HEK293 (cell line): Measurements from ENCODE around the gene ZKSCAN5.

Source experiments
- CTCF ChIA-PET: fragments of 350-600 bp; formaldehyde crosslinking; extraction: SDS; loops from one replicate; lab custom pipeline; 2021; ENCODE audit warnings: antibody characterized with exemption; lab: Yijun Ruan, JAX
- POLR2A ChIA-PET: fragments of 300-600 bp; formaldehyde crosslinking; extraction: SDS; loops from one replicate; lab custom pipeline; 2020; ENCODE audit warnings: antibody characterized with exemption, inconsistent platforms; lab: Yijun Ruan, JAX
- H3K27ac ChIP-seq: fragments of 200-500 bp; sonication (Bioruptor generic); 2 replicates; pipeline ENCODE4 v1.5.1; 2014; ENCODE audit warnings: low read depth, low read length, control low read depth, inconsistent platforms; ENCODE audit errors: extremely low read depth
- H3K36me3 ChIP-seq, 2 experiments: fragments of 200-500 bp in 1 of 2; sonication (Bioruptor generic) in 1 of 2; 1 replicate in 1 of 2; 2 replicates in 1 of 2; pipeline ENCODE4 v1.5.1; 2014 to 2017; ENCODE audit warnings: inconsistent platforms in 2 of 2, low read length in 2 of 2; ENCODE audit not compliant: control insufficient read depth in 2 of 2, insufficient read depth in 1 of 2
- H3K4me1 ChIP-seq: fragments of 200-500 bp; sonication (Bioruptor generic); 2 replicates; pipeline ENCODE4 v1.5.1; 2014; ENCODE audit warnings: mild to moderate bottlenecking, low read length, inconsistent platforms; ENCODE audit not compliant: control insufficient read depth, insufficient read depth
- H3K4me3 ChIP-seq: 2 replicates; pipeline ENCODE4 v1.5.1; 2011; ENCODE audit warnings: low read depth, mild to moderate bottlenecking, control low read depth, low read length, moderate library complexity
- H3K9me3 ChIP-seq: fragments of 200-500 bp; sonication (Bioruptor generic); 2 replicates; pipeline ENCODE4 v1.5.1; 2014; ENCODE audit warnings: low read depth, low read length, inconsistent platforms; ENCODE audit not compliant: control insufficient read depth, insufficient read depth
- BCL11A ChIP-seq: fragments of 450-650 bp; formaldehyde crosslinking; IDR thresholded peaks from 2 replicates; pipeline ENCODE4 v1.5.1; 2016; ENCODE audit warnings: low read depth, missing biosample characterization, missing genetic modification characterization
- GFI1B ChIP-seq: fragments of 450-650 bp; formaldehyde crosslinking; IDR thresholded peaks from 2 replicates; pipeline ENCODE4 v1.5.1; 2016; ENCODE audit warnings: missing biosample characterization, missing genetic modification characterization
- HOXA7 ChIP-seq: sonication (generic); formaldehyde crosslinking; IDR thresholded peaks from 2 replicates; pipeline ENCODE4 v1.8.1; 2022; ENCODE audit warnings: missing genetic modification reagents, borderline replicate concordance
- KLF1 ChIP-seq: fragments of 450-650 bp; formaldehyde crosslinking; IDR thresholded peaks from 2 replicates; pipeline ENCODE4 v1.5.1; 2016; ENCODE audit warnings: missing biosample characterization, missing genetic modification characterization
- PRDM10 ChIP-seq: fragments of 450-650 bp; formaldehyde crosslinking; IDR thresholded peaks from 2 replicates; pipeline ENCODE4 v1.5.1; 2016; ENCODE audit warnings: missing biosample characterization, missing genetic modification characterization
- REST ChIP-seq: fragments of 450-650 bp; formaldehyde crosslinking; IDR thresholded peaks from 2 replicates; pipeline ENCODE4 v1.5.1; 2016; ENCODE audit warnings: missing biosample characterization, missing genetic modification characterization
- ZBTB44 ChIP-seq: fragments of 450-650 bp; IDR thresholded peaks from 2 replicates; pipeline ENCODE4 v1.5.1; 2018; ENCODE audit warnings: missing biosample characterization, mild to moderate bottlenecking, missing genetic modification characterization
- ZBTB6 ChIP-seq: fragments of 450-650 bp; formaldehyde crosslinking; IDR thresholded peaks from 2 replicates; pipeline ENCODE4 v1.5.1; 2017; ENCODE audit warnings: missing biosample characterization, missing genetic modification characterization
- ZNF112 ChIP-seq: fragments of 450-650 bp; formaldehyde crosslinking; IDR thresholded peaks from 2 replicates; pipeline ENCODE4 v1.5.0; 2017; ENCODE audit warnings: missing biosample characterization, missing genetic modification characterization
- ZNF19 ChIP-seq: fragments of 450-650 bp; formaldehyde crosslinking; IDR thresholded peaks from 2 replicates; pipeline ENCODE4; 2016; ENCODE audit warnings: missing biosample characterization, missing genetic modification characterization, low read depth
- ZNF211 ChIP-seq: fragments of 450-650 bp; formaldehyde crosslinking; IDR thresholded peaks from 2 replicates; pipeline ENCODE4 v1.5.1; 2016; ENCODE audit warnings: low read depth, missing biosample characterization, missing genetic modification characterization
- ZNF214 ChIP-seq: fragments of 450-650 bp; formaldehyde crosslinking; IDR thresholded peaks from 2 replicates; pipeline ENCODE4 v1.5.1; 2017; ENCODE audit warnings: missing biosample characterization, mild to moderate bottlenecking, missing genetic modification characterization, borderline replicate concordance
- ZNF24 ChIP-seq: fragments of 450-650 bp; formaldehyde crosslinking; IDR thresholded peaks from 2 replicates; pipeline ENCODE4 v1.5.1; 2016; ENCODE audit warnings: missing biosample characterization, missing genetic modification characterization
- ZNF26 ChIP-seq: fragments of 450-650 bp; formaldehyde crosslinking; IDR thresholded peaks from 2 replicates; pipeline ENCODE4 v1.5.1; 2016; ENCODE audit warnings: missing biosample characterization, missing genetic modification characterization
- ZNF311 ChIP-seq: fragments of 450-650 bp; formaldehyde crosslinking; IDR thresholded peaks from 2 replicates; pipeline ENCODE4 v1.5.1; 2017; ENCODE audit warnings: missing biosample characterization, missing genetic modification characterization, borderline replicate concordance
- ZNF416 ChIP-seq: fragments of 450-650 bp; formaldehyde crosslinking; IDR thresholded peaks from 2 replicates; pipeline ENCODE4 v1.5.1; 2016; ENCODE audit warnings: missing biosample characterization, missing genetic modification characterization
- ZNF561 ChIP-seq: fragments of 450-650 bp; IDR thresholded peaks from 2 replicates; pipeline ENCODE4 v1.5.1; 2018; ENCODE audit warnings: missing biosample characterization, missing genetic modification characterization, borderline replicate concordance
- ZNF639 ChIP-seq: fragments of 450-650 bp; formaldehyde crosslinking; IDR thresholded peaks from 2 replicates; pipeline ENCODE4 v1.5.1; 2016; ENCODE audit warnings: missing biosample characterization, missing genetic modification characterization
- ZNF76 ChIP-seq: fragments of 450-650 bp; formaldehyde crosslinking; IDR thresholded peaks from 2 replicates; pipeline ENCODE4; 2016; ENCODE audit warnings: low read depth, missing biosample characterization, missing genetic modification characterization, borderline replicate concordance
- ZNF768 ChIP-seq: fragments of 450-650 bp; formaldehyde crosslinking; IDR thresholded peaks from 2 replicates; pipeline ENCODE4 v1.5.1; 2018; ENCODE audit warnings: missing biosample characterization, mild to moderate bottlenecking, missing genetic modification characterization
- ZNF792 ChIP-seq: fragments of 450-650 bp; formaldehyde crosslinking; IDR thresholded peaks from 2 replicates; pipeline ENCODE4 v1.5.1; 2016; ENCODE audit warnings: missing biosample characterization, missing genetic modification characterization
- ZNF837 ChIP-seq: fragments of 450-650 bp; formaldehyde crosslinking; IDR thresholded peaks from 2 replicates; pipeline ENCODE4 v1.5.1; 2016; ENCODE audit warnings: missing biosample characterization, missing genetic modification characterization
- ZSCAN23 ChIP-seq: fragments of 450-650 bp; formaldehyde crosslinking; IDR thresholded peaks from 2 replicates; pipeline ENCODE4 v1.5.1; 2016; ENCODE audit warnings: missing biosample characterization, missing genetic modification characterization

Gene ZKSCAN5

GRCh38 chr7:99504281-99504602, 220 bp upstream of the ZKSCAN5 start (continued):
- TF ChIP-seq ZNF792 (no peak), KLF1 (tag by site-specific recombination) (peak; percentile 56), ZNF768 (no peak), ZNF214 (no peak), ZNF26 (tag by site-specific recombination) (no peak), ZNF19 (tag by site-specific recombination) (no peak), ZNF211 (tag by site-specific recombination) (no peak), PRDM10 (tag by site-specific recombination) (peak; percentile 86), HOXA7 (no peak), REST (tag by site-specific recombination) (no peak), ZBTB44 (tag by site-specific recombination) (no peak), ZNF76 (tag by site-specific recombination) (no peak)
- TF ChIP-seq, all 188 proteins: peak for 16

GRCh38 chr7:99505324-99505662, 831 bp downstream of the ZKSCAN5 start:
- Histone ChIP-seq H3K9me3 (no peaks in the 10 kb centered on the region), H3K4me1 (no peaks in the 10 kb centered on the region), H3K36me3 (peaks cover 0 to 11% of the 10 kb centered on the region in 2 experiments; a peak in 1 of 3 replicates), H3K4me3 (peak overlapping the region; percentile 95), H3K27ac (peak overlapping the region; percentile 51; the same call in 1 of the 2 replicates)
- ChIA-PET POLR2A (interaction anchor here (0.7 to 2.1 kb wide), 16 partner anchors 11 to 596 kb away, joined by 3 to 26 read pairs (median 6); partner anchors contain the start of genes AP4M1, CPSF4, FAM200A and MCM7), CTCF (interaction anchor here (0.6 kb wide), 1 partner anchor 15 kb away, joined by 3 read pairs; no protein-coding TSS in a partner anchor)
- no peak for TF ChIP-seq ZNF311 (tag by site-specific recombination)
- no peak for TF ChIP-seq ZNF416 (tag by site-specific recombination)
- TF ChIP-seq GFI1B = no peak
- 0 out of 2 replicates have a peak, but pooled peaks have one; percentile 1 for TF ChIP-seq ZNF24 (tag by site-specific recombination)
- no peak for TF ChIP-seq ZNF112
- TF ChIP-seq ZNF561 = no peak
- TF ChIP-seq BCL11A (tag by site-specific recombination) = no peak
- no peak for TF ChIP-seq ZNF837 (tag by site-specific recombination)
- no peak for TF ChIP-seq ZBTB6 (tag by site-specific recombination)
- TF ChIP-seq ZSCAN23 = no peak
- 0 out of 2 replicates have a peak, but pooled peaks have one; percentile 1 for TF ChIP-seq ZNF639 (tag by site-specific recombination)
